GM12864 (cell line): ENCODE measurements around the gene TRIM7.
A peak's percentile ranks its signal among the peaks of the same experiment; 100 is the strongest.

Source experiments
- DNase-seq: peaks from one replicate; pipeline ENCODE4 v3.0.0-alpha.2; 2011; ENCODE audit warnings: low read depth
- H3K4me3 ChIP-seq: 2 replicates; pipeline ENCODE4 v1.5.1; 2011; ENCODE audit warnings: mild to moderate bottlenecking, low read depth, low read length, control low read depth
- TF ChIP-seq, protein P1 (sequence below): IDR thresholded peaks from 2 replicates; pipeline ENCODE4 v1.5.1; 2011; ENCODE audit warnings: low read depth, mild to moderate bottlenecking, moderate library complexity, low read length, control low read depth, inconsistent platforms; ENCODE audit errors: missing control alignments

TRIM7 gene

DNA sequence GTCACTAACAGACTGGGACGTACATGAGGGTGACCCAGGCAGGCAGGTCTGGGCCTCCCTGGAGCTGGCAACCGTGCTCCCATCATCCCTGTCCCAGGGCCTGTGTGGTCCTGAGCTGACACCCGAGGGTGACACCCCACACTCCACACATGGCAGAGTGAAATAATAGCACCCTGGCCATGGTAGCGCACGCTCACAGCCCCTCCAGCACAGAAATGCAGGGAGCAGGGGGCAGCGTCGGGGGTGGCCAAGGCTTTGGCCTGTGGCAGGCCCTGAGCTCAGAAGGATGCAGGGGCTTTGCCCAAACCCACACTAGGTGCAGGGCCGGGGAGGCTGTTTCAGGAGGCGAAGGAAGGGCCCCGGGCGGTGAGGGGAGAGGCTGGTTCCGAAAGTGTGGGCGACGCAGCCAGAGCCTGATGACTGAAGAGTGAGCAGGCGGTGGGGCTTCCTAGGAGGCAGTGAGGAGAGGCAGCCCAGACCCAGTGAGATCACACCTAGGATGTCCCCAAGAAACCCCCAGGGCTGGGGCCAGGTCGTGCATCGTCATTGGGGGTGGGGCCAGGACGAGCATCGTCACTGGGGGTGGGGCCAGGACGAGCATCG, 44.7 kb downstream of the TRIM7 start:
- TF ChIP-seq, protein P1, sequence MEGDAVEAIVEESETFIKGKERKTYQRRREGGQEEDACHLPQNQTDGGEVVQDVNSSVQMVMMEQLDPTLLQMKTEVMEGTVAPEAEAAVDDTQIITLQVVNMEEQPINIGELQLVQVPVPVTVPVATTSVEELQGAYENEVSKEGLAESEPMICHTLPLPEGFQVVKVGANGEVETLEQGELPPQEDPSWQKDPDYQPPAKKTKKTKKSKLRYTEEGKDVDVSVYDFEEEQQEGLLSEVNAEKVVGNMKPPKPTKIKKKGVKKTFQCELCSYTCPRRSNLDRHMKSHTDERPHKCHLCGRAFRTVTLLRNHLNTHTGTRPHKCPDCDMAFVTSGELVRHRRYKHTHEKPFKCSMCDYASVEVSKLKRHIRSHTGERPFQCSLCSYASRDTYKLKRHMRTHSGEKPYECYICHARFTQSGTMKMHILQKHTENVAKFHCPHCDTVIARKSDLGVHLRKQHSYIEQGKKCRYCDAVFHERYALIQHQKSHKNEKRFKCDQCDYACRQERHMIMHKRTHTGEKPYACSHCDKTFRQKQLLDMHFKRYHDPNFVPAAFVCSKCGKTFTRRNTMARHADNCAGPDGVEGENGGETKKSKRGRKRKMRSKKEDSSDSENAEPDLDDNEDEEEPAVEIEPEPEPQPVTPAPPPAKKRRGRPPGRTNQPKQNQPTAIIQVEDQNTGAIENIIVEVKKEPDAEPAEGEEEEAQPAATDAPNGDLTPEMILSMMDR: no peak
- no peak for DNase-seq
- H3K4me3 ChIP-seq: peak overlapping the region; percentile 53

DNA sequence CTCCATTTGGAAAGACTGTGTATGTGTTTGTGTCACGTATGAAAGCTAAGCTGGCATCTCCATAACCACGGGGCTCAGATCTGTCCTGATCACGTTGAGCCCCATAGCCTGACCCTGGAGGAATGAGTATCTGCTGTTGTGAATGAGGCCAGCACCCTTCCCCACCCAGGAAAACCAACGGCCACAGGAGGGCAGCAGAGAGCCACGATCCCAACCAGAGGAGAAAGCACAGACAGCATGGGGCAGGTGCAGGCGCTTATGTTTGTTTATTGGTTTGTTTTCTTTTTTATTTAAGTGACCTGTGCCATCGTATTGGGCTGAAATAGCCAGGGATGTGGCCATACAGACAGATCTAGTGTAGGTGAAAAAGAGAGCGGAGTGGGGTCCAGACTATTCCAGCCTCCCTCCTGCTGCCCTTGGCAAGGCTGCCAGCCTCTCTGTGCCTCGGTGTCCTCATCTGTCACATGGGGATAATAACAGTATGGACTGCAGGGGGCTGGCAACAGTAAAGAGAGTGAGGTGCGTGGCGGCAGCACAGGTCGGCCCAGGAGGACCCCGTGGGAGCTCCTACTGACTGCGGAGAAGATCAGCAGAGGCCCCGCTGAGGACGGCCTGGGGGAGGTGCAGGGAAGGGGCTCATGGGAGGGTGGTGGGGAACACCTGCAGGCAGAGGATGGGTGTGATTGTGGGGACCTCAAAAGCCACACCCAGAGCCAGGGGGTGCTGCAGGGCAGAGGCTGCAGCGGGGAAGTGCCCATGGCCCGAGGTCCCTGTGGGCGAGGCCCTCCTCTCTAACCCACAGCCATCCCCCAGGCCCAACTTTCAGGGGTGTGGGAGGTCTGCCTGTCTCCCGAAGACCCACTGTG, 45.5 kb downstream of the TRIM7 start:
- DNase-seq: no peak
- no peak overlapping the region; the same call in 1 of the 2 replicates for H3K4me3 ChIP-seq
- TF ChIP-seq, protein P1: peak; percentile 89

DNA sequence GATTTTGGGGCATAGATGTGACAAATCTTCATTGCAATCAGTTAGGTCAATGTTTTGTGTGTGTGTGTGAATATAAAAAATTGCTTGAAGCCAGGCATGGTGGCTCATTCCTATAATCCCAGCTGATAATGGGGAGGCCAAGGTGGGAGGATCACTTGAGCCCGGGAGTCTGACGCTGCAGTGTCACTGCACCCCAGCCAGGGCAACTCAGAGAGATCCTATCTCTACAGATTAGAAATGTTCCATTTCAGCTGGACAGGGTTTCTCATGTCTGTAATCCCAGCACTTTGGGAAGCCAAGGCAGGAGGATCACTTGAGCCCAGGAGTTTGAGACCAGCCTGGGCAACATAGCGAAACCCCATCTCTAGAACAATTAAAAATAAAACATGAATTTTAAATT, 46.1 kb downstream of the TRIM7 start:
- TF ChIP-seq, protein P1: no peak
- DNase-seq: no peak
- H3K4me3 ChIP-seq: no peak overlapping the region

DNA sequence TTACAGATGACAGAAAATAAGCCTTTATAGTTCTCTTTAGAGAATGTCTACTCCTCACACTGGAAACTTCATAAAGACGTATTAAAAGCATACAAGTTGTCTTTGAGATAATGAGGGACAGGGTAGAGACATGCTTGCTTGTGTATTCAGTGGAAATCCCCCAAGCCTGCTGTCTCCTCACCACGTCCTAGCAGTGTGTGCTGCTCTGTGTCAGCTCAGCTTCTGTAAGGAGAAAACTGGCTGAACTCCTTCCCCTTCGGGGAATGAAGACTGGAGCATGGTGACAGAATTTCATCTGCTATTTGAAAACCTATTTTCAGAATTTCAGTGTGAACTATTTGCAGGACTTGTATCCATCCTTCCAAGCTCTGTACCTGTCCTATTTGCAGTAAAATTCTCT, 48.2 kb downstream of the TRIM7 start:
- TF ChIP-seq, protein P1: no peak
- DNase-seq: no peak
- no peak overlapping the region for H3K4me3 ChIP-seq

DNA sequence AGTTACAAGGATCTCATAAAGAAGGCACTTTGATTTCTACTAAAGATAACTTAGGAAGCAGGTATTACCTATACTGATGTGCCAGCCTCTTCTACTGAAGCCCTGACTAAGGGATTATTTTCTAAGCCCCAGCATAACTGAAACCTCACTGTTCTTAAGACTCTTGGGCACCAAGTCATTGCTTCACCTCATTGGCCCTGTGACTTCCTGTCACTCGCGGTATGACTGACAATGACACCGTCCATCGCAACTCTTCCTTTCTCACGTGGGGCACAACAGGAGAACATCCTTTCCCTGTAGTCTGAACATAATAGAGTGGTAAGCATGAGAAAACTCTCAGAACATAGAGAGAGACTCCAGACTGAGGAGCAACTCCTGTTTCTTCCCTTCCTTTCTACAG, 51.2 kb downstream of the TRIM7 start:
- TF ChIP-seq, protein P1: no peak
- no peak for DNase-seq
- H3K4me3 ChIP-seq: no peak overlapping the region

DNA sequence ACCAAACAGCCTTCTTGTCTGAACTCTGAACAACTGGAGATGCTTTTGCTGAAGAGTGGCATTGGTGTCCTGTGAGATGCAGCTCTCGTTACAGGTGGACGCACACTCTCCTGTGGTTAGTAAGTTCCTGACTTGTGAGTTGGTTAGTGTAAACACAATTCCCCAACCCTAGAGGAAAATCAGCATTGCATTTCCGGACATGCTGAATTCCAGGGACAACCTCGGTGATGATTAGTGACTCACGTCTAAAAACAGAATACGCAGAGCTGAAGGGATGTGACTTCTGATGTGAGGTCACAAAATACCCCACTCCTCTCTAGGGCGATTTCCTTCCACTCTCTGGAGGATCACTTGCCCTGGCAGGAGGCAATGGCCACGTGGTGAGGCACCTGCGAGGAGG, 52.6 kb downstream of the TRIM7 start:
- H3K4me3 ChIP-seq: no peak overlapping the region
- TF ChIP-seq, protein P1: no peak
- DNase-seq: no peak

DNA sequence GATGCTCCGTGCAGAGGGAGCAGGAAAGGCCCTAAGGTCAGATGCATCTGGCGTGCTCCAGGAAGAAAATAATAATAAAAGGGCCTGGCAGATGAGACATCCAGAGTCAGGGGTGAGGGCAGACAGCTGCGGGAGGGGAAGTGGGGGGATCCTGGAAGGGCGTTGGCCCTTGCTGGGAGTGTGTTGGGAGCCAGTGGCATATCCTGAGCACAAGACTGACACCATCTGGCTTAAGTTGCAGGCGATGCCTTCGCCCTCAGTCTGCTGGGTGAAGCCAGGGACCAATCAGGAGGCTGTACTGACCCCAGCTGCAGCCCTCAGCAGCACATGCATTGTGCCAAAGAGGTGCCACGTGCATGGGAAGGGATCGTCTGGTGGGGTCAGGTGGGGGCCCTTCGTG, 53.9 kb downstream of the TRIM7 start:
- TF ChIP-seq, protein P1: no peak
- DNase-seq: no peak
- no peak overlapping the region for H3K4me3 ChIP-seq
